A549 (cell line): ENCODE measurements around the gene CTCF.

Source experiments
- CBX2 ChIP-seq: fragments of 200-600 bp; sonication (generic); IDR thresholded peaks from 2 replicates; pipeline ENCODE4 v1.6.1; 2016; ENCODE audit warnings: low read depth, mild to moderate bottlenecking, borderline replicate concordance
- POLR2A ChIP-seq: IDR thresholded peaks from 2 replicates; pipeline ENCODE4 v1.6.1; 2012; ENCODE audit warnings: mild to moderate bottlenecking, low read length
- TF ChIP-seq, protein P1 (sequence below): fragments of >200 bp; sonication (Bioruptor Twin); formaldehyde crosslinking; IDR thresholded peaks from 3 replicates; pipeline ENCODE4 v1.5.1; 2016
- TF ChIP-seq, protein P2 (sequence below): fragments of 150-350 bp; IDR thresholded peaks from 2 replicates; pipeline ENCODE4 v1.6.1; 2014; ENCODE audit warnings: low read depth, mild to moderate bottlenecking, low read length
- TF ChIP-seq, protein P3 (sequence below): IDR thresholded peaks from 2 replicates; pipeline ENCODE4 v1.6.1; 2012

DNA sequence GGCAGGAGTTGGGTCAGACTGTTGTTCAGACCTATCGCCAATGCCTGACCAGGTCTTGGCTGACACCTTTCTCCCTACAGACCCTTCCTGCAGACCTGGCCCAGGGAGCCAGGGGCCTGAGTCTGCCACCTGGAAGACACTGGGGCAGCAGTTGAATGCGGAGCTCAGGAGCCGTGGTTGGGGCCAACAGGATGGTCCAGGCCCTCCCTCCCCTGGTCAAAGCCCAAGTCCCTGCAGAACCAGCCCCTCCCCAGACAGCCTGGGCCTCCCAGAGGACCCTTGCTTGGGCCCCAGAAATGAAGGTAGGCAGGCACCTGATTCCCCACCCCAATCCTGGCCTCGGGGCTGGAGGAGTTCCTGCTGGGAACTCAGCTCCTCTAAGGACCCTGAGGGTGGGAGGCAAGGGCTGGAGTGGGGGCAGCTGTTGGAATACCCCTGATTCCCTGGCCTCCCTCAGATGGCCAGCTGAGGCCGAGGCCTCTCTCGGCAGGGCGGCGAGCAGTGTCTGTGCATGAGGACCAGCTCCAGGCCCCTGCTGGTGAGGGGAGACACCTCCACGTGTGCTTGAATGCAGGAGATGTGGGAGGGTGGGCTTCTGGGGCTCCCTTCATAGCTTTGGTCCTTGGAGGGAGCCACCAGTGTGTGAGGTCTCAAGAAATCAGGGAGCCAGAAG is 94.2 kb downstream of the CTCF start:
- TF ChIP-seq, protein P1, sequence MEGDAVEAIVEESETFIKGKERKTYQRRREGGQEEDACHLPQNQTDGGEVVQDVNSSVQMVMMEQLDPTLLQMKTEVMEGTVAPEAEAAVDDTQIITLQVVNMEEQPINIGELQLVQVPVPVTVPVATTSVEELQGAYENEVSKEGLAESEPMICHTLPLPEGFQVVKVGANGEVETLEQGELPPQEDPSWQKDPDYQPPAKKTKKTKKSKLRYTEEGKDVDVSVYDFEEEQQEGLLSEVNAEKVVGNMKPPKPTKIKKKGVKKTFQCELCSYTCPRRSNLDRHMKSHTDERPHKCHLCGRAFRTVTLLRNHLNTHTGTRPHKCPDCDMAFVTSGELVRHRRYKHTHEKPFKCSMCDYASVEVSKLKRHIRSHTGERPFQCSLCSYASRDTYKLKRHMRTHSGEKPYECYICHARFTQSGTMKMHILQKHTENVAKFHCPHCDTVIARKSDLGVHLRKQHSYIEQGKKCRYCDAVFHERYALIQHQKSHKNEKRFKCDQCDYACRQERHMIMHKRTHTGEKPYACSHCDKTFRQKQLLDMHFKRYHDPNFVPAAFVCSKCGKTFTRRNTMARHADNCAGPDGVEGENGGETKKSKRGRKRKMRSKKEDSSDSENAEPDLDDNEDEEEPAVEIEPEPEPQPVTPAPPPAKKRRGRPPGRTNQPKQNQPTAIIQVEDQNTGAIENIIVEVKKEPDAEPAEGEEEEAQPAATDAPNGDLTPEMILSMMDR = no peak
- TF ChIP-seq CBX2 (no peak), POLR2A (no peak)
- TF ChIP-seq, protein P2, sequence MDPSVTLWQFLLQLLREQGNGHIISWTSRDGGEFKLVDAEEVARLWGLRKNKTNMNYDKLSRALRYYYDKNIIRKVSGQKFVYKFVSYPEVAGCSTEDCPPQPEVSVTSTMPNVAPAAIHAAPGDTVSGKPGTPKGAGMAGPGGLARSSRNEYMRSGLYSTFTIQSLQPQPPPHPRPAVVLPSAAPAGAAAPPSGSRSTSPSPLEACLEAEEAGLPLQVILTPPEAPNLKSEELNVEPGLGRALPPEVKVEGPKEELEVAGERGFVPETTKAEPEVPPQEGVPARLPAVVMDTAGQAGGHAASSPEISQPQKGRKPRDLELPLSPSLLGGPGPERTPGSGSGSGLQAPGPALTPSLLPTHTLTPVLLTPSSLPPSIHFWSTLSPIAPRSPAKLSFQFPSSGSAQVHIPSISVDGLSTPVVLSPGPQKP = no peak
- TF ChIP-seq, protein P3, sequence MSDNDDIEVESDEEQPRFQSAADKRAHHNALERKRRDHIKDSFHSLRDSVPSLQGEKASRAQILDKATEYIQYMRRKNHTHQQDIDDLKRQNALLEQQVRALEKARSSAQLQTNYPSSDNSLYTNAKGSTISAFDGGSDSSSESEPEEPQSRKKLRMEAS = no peak
